Measurements from ENCODE around the gene AFM. TPM values are rescaled to one million over a fixed set of nuclear protein-coding genes. Genes with fewer than 3 reads are reported as not detected.

Gene AFM
- total and polyA plus RNA-seq, 11 donors: not detected

- peak in 1 of 5 donors; percentile 27 for DNase-seq
- Histone ChIP-seq H3K4me1 (peaks cover 0 to 4% (median 0%) of the 10 kb centered on the region in 12 donors), H3K4me3 (no peak overlapping the region), H3K27me3 (no peaks in the 10 kb centered on the region), H3K9me3 (no peaks in the 10 kb centered on the region), H3K36me3 (no peaks in the 10 kb centered on the region), H3K27ac (no peak overlapping the region)
- WGBS, 4 donors: 51 to 54% (median 52%) methylated on average over 3 of the region's 3 CpGs
- no peak for TF ChIP-seq CTCF (IDR thresholded peaks at IDR 0.05)
- TF ChIP-seq POLR2A (IDR thresholded peaks at IDR 0.05): no peak
- ATAC-seq: peak in 1 of 4 donors; percentile 70
- intact Hi-C loops (cut with DNase I): no loop called here
Observed at GRCh38 chr4:73451404-73451803, 30.1 kb upstream of the AFM start.

DNA sequence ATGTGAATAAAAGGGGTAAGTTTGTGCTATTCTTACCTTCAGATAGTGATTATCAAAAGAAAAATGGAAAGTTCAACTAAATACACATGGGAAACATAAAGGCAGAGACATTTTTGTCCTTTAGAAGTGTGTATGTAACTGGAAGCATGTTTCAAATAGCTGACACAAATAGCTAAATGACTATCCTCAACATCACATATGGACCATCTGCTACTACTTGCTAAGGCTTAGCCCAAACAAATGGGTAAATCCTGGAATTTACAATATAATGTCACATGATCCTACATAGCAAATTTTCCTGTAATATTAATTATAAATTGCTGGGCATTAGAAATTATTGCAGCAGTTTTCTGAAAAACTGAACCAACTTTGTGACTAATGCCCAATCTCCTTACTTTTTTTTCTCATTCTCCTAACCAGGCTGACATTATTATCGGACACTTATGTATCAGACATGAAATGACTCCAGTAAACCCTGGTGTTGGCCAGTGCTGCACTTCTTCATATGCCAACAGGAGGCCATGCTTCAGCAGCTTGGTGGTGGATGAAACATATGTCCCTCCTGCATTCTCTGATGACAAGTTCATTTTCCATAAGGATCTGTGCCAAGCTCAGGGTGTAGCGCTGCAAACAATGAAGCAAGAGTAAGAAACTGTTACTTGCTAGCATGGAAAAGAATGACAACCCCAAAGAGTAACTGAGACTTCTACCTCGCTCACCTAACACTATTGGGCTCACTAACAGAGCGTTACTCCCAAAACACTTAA is 29.4 kb upstream of the AFM start:
- 83 to 90% (median 86%) methylated on average over 4 of the region's 4 CpGs for WGBS, 4 donors

GRCh38 chr4:73452953-73453700 is 28.4 kb upstream of the AFM start:
- intact Hi-C loops (cut with DNase I): no loop called here
- TF ChIP-seq CTCF (IDR thresholded peaks at IDR 0.05) (no peak), POLR2A (IDR thresholded peaks at IDR 0.05) (no peak)
- H3K27me3 ChIP-seq: no peaks in the 10 kb centered on the region
- H3K27ac ChIP-seq: no peak overlapping the region
- H3K4me1 ChIP-seq: peaks cover 0 to 4% (median 0%) of the 10 kb centered on the region in 12 donors
- no peaks in the 10 kb centered on the region for H3K9me3 ChIP-seq
- no peaks in the 10 kb centered on the region for H3K36me3 ChIP-seq
- ATAC-seq (no peak), DNase-seq (no peak)
- WGBS, 4 donors: 44 to 57% (median 47%) methylated on average over 2 of the region's 2 CpGs
- no peak overlapping the region for H3K4me3 ChIP-seq

More for the DNA sequence above, 29.4 kb upstream of the AFM start:
- no peaks in the 10 kb centered on the region for H3K36me3 ChIP-seq
- peaks cover 0 to 4% (median 0%) of the 10 kb centered on the region in 12 donors for H3K4me1 ChIP-seq
- no peak for ATAC-seq
- no peak overlapping the region for H3K27ac ChIP-seq
- no peak overlapping the region for H3K4me3 ChIP-seq
- no peaks in the 10 kb centered on the region for H3K27me3 ChIP-seq
- TF ChIP-seq POLR2A (IDR thresholded peaks at IDR 0.05) (no peak), CTCF (IDR thresholded peaks at IDR 0.05) (no peak)
- no peaks in the 10 kb centered on the region for H3K9me3 ChIP-seq
- DNase-seq: no peak
- intact Hi-C loops (cut with DNase I): no loop called here

- Histone ChIP-seq H3K4me3 (no peak overlapping the region), H3K36me3 (no peaks in the 10 kb centered on the region), H3K27ac (no peak overlapping the region), H3K9me3 (no peaks in the 10 kb centered on the region), H3K4me1 (peaks cover 0 to 4% (median 0%) of the 10 kb centered on the region in 12 donors), H3K27me3 (no peaks in the 10 kb centered on the region)
- no peak for ATAC-seq
- intact Hi-C loops (cut with DNase I): no loop called here
- no peak for TF ChIP-seq POLR2A (IDR thresholded peaks at IDR 0.05)
- no peak for TF ChIP-seq CTCF (IDR thresholded peaks at IDR 0.05)
- DNase-seq: no peak
Observed at GRCh38 chr4:73453701-73454005, 27.9 kb upstream of the AFM start.

Data from heart left ventricle (tissue), 16 donors.